GM18519 (cell line): ENCODE measurements around the gene MAP3K14.
"Not testable (repeated sequence)": the region's sequence is repeated elsewhere in the genome, so short reads cannot be mapped to it uniquely, and the experiment has no call there.

Source experiments
- ATAC-seq: cut with Tn5 transposase; IDR thresholded peaks from one replicate; pipeline ENCODE4 v1.9.1; 2021; ENCODE audit warnings: mild to moderate bottlenecking, moderate library complexity; ENCODE audit not compliant: unreplicated experiment, low FRiP score

The MAP3K14 gene

DNA sequence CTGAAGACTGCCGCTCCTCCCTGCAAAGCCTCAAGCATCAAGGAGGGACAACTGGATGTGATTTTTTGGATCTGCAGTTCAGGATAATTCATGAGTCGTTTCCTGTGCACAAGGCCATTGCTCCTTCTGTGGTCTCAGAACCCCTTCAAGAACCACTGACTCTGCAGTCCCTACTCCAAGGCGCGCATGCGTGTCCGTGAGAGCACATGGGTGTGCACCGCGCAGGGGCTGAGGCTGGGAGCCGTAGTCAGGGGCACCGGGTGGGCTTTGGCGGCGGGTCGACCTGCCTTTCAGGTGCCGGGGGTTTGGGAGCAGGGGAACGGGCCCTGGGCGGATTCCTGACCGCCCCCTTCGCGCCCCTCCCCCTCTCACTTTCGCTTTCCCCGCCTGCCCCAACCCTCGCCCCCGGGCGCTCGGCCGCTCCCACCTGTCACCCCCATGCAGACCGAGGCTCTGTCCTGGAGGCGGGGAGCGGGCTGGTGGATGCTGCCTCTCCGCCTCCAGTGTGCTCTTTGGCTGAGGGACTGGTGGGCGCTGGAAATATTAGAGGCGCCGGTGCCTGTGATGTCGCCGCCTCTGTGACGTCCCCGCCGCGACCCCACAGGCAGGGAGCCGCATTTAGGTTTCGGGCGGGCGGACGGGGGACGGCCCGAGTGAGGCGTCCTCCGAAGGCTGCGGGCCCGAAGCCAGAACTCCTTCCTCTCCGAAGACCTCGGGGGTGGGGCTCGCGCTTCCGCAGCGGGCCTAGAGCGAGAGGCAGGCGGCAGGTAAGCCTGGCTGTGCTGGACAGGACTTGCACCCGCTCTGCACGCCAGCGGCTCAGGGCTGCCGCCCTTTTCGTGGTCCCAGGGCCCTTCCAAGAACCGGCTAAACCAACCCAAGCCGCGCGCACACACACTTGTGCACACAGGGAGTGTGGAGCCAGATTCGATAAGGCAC is 55.0 kb downstream of the MAP3K14 start, which contains the start of gene SPATA32:
SPATA32 (minus strand) TSS at position 518 of the 939 bp plus-strand sequence; CDS start at position 440, 78 bp downstream.
- no peak for ATAC-seq

DNA sequence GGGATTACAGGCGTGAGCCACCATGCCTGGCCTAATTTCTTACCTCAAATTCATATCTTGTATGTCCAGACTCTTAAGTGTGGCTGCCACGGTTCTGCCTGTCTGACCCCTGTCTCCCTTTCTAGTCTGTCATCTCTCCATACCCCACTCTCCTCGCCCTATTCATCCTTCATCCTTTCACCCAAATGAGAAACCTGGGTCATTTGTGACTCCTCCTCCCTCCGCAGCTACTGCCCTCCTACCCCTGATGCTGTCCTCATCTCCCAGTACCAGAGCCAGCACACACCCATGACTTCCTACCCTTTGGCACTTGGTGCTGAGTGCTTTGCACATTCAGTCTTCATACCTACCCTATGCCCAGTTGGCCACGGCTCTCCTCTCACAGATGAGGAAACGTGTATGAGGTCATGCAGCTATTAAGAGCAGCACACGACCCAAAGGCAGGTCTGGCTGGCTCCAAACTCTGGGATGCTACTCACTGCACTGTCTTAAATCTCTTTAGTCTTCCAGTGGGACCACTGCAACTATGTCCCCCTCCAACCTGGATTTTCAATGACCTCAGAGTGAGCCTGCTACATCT is 56.5 kb downstream of the MAP3K14 start:
- no peak for ATAC-seq

DNA sequence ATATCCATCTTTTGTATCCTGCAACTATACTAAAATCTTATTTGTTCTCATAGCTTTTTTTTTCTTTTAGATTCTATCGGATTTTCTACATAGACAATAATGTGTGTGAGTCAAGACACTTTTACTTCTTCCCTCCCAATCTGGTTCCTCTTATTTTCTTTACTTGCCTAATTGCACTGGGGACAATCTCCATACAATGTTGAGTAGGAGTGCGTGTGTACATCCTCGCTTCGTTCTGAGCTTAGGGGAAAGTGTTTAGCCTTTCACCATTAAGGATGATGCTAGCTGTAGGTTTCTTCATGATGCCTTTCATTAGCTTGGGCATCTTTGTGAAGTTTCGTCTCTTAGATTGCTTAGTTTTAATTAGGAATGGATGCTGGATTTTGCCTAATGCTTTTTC is 57.8 kb downstream of the MAP3K14 start:
- no peak for ATAC-seq

DNA sequence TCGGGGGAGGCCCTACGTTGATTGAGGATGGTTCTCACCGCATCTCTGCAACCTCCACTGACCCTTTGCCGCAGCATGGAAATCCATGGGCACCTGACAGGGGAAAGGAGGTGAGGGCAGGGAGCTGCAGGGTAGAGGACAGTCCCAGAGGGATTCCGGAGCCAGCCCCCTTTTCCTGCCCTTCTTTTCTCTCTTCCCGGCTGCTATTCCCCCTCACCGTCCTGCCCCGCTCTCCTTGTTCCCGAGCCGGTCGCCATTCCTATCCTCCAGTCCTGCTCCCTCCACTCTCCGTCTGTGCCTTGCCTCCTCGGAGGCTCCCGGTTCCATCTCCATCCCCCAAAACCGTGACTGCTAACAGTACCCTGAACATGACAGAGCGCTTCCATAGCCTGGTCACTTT is 59.7 kb downstream of the MAP3K14 start:
- no peak for ATAC-seq

DNA sequence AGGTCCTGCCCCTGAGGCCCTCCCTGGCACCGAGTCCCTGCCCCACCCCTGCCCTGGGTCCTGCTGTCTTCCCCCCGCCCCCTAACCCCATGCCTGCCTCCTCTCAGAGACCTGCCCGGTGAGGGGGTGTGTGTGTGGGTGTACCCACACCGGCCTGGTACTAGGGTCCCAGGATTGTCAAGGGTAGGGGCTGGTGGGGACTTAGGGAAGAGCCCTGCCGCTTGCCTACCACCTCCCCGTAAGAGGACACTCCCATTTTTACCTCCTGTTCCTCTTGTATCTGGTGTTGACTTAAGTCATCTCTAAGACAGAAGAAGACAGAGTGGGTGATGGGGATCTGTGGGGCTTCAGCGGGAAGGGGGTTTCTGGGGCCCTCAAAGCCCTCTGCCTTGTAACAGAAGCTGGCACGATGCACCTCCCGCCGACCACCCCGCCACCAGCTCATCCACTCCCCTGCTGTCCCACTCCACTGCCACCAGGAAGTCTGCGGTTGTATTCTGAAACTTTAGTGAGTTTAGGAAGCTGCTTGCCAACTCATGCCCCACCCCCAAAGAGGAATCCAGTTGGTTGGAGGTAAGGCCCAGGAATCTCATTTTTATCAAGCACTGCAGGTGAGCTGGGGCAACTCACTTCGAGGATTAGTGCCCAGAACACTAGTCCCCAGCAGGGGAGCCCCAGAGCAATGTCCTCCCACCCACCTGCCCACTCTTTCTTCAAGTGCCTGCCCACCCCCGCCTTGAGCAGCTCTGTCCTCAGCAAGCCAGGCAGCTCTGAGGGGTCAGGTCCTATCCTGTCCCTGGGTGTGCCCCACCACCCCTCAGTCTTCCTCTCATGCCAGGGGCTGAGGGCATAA is 60.5 kb downstream of the MAP3K14 start:
- no peak for ATAC-seq

DNA sequence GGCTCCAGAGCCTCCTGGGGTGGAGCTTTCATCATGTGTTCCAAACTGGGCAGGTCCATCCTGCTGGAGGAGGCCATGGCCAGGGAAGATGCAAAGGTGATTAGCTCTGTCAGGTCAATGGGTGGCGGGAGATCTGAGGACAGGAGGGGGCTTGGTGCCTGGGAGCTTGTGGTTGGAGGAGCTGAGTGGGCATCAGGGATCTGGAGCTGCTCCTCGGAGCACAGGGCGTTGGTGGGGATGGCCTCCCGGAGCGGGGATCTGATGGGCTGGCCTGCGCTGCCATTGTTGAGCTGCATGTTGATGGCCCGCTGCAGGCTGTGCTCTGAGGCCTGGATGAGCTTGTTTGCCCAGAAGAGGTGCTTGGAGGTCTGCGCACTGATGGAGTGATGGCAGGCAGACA is 61.5 kb downstream of the MAP3K14 start:
- ATAC-seq: no peak

DNA sequence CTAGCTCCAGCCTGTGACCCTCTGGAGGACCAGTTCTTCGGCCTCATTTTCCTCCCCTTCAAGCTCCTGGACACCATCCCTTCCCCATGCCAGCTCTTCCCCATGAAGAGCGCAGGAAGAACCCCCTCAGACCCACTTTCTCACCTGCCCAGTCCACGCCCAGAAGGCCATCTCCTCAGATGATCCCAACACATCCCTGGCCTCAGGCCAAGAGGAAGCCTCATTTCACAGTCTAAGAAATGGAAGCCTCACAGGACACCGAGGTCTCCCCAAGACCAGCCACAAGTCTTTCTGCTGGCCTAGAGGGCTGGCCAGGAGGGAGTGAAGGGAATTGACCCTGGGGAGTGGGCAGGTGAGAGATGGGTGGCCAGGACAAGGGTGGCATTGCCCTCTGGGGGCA is 62.9 kb downstream of the MAP3K14 start:
- no peak for ATAC-seq

DNA sequence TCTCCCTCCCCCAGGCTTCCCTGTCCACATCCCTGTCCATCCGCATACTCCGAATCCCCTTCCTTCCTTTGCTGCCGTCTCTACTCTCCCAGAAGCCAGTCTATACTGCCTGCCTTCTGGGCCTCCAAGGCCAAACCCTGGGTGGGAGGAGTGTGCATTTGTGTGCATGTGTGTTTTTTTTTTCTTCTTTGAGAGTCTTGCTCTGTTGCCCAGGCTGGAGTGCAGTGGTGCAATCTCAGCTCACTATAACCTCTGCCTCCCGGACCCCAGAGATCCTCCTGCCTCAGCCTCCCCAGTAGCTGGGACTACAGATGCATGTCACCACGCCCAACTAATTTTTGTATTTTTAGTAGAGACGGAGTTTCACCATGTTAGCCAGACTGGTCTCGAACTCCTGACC is 63.6 kb downstream of the MAP3K14 start:
- not testable (repeated sequence) for ATAC-seq

DNA sequence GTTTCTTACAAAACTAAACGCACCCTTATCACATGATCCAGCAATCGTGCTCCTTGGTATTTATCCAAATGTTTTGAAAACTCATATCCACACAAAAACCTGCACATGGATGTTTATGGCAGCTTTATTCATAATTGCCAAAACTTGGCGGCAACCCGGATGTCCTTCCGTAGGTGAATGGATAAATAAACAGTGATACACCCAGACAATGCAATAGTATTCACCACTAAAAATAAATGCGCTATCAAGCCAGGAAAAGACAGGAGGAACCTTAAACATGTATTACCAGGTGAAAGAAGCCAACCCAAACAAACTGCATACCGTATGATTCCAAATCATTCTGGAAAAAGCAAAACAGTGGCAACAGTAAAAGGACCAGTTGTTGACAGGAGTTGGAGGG is 64.9 kb downstream of the MAP3K14 start:
- no peak for ATAC-seq

DNA sequence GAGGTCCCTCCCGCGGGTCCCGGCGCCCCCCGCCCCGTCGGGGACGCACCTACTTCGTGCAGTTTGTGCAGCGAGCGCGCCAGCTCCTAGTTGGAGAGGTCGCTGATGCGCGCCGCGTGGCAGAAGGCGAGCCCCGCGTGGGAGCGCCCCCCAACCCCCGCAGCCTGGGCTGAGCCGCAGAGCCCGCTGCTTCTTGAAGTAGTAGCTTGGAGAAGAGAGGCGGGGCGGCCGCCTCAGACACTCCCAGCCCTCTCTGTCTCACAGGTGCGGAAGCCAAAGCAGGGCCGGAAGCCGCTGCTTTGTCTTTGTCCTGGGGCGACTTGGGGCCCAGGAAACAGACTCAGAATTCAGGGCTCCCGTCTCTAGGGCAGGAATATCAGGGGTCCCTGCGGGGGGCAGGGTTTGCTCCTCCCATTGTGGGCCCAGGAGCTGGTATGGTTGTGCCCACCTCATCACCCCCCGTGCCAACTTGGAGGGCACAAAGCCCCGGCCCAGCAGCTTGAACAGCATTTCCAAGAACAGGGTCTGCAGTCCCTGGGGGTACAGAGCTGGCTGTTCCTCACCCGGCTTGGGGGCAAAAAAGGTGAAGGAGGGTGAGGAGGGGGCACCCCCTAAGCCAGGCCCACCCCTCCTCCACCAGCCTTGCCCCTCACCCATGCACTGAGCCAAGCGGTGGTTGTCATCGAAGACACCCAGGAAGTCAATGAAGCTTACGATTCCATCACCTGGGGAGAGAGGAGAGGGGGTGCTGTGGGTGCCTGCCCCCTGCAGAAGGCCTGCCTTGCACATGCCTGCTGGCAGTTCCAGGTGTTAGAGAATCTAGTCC is 68.5 kb downstream of the MAP3K14 start:
- ATAC-seq: no peak

DNA sequence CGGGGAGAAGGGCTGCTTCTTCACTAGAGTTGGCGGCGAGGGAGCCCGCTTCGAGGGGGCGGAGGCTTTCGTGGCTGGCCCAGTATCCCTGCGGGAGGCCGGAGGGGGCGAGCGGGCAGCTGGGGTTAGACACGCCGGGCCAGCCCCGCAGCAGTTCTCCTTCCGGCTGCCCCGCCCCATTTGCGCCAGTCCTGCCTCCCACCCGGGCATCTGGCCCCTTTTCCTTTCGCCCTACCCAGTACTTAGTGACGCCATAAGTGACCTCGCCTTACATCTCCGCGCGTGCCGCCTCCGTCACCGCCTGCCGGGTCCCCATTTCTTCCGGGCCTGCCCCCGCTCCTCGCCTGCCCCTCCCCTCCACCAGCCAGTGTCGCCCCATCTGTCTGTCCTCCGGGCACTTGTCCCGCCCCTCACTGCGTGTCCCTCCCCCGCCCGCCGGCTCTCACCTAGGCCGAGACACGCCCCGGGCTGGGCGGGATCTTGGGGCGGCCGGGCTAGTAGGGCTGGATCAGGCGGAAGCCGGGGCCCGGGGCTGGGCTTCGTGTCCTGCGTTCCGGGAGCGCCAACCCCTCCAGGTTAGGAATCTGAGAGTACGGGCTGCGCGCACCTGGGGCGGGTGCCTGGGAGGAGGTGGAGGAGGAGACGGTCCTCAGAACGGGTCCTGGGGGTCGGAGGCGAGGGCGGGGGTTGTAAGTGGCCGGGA is 69.2 kb downstream of the MAP3K14 start:
- no peak for ATAC-seq

DNA sequence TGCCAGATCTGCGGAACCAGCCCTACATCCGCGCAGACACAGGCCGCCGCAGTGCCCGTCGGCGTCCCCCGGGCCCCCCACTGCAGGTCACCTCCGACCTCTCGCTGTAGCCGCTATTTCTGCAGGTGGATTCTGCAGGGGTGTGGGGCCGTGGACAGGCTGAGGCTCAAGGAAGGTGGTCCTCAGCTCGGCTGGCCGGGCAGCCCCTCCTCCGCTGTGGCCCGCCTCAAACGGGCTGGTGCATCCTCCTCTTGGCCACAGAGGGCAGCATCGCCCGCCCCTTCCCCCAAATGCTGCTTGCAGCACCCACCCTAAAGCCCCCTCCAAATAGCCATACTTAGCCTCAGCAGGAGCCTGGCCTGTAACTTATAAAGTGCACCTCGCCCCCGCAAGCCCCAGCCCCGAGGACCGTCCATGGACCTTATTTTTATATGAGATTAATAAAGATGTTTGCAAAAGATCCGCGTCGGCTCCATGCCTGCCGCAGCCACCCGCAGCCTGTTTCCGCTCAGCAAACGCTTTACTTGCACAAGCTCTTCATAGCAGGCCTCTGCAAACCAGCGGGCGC is 69.9 kb downstream of the MAP3K14 start:
- ATAC-seq: no peak

DNA sequence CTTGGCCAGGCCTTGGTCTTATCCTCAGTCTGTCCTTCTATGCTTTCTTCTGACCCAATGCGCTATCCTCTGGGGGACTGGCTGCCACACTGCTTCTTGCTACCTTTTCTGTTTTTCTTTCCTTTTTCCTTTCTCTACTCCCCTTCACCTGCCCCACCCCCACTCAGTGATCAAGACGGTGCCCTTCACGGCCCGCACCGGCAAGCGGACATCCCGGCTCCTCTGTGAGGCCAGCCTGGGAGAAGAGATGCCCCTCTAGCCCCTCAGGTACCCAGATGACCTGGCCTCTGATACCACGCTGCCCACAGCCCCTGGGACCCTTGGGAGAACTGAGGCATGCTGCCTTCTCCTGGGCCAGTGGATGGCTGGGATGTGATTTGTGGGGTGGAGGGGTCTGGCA is 70.5 kb downstream of the MAP3K14 start:
- ATAC-seq: no peak

DNA sequence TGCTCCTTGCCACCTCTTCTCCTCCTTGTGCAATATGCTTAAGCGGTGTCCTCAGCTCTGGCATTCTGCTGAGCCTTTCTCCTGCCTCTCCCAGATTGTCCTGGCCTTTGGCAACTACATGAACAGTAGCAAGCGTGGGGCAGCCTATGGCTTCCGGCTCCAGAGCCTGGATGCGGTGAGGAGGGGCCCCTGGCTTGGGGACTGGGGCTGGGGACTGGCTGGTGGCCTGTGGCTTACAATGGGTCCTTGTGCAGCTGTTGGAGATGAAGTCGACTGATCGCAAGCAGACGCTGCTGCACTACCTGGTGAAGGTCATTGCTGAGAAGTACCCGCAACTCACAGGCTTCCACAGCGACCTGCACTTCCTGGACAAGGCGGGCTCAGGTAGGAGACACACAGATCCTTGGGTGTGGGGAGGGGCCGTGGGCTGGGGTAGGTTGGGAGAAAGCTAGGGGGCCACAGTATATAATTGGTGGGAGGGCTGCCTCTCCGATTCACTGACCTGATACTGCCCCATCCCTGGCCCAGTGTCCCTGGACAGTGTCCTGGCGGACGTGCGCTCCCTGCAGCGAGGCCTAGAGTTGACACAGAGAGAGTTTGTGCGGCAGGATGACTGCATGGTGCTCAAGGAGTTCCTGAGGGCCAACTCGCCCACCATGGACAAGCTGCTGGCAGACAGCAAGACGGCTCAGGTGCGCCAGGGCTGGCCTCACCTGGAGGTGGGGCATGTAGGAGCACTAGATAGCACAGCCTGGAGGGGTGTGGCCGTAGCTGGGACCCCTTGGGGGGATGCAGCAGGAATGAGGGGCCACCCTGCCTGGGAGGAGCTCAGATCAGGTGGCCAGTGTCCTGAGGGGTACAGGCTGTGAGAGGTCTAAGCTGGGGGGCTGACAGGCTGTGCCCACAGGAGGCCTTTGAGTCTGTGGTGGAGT is 71.8 kb downstream of the MAP3K14 start:
- no peak for ATAC-seq

DNA sequence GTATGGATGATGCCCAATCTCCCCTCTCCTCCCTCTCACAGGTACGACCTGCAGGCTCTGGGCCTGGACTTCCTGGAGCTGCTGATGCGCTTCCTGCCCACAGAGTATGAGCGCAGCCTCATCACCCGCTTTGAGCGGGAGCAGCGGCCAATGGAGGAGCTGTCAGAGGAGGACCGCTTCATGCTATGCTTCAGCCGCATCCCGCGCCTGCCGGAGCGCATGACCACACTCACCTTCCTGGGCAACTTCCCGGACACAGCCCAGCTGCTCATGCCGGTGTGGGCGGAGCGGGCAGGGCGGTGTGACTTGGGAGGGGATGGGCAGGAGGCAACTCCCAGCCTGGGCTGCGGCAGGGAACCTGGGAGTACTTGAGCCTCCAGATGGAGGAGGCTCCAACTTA is 73.1 kb downstream of the MAP3K14 start:
- no peak for ATAC-seq

DNA sequence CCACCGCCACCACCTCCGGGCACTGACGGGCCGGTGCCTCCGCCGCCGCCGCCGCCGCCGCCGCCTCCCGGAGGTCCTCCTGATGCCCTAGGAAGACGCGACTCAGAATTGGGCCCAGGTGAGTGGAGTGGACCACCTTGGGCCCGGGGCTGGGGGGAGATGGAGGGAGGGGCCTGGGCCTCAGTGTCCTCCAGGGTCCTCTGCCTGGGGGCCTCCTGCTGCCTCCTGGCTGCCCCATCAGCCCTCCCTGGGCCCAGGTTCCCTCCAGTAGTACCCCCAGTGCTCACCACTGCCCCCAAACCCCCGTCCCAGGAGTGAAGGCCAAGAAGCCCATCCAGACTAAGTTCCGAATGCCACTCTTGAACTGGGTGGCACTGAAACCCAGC is 74.8 kb downstream of the MAP3K14 start:
- no peak for ATAC-seq

DNA sequence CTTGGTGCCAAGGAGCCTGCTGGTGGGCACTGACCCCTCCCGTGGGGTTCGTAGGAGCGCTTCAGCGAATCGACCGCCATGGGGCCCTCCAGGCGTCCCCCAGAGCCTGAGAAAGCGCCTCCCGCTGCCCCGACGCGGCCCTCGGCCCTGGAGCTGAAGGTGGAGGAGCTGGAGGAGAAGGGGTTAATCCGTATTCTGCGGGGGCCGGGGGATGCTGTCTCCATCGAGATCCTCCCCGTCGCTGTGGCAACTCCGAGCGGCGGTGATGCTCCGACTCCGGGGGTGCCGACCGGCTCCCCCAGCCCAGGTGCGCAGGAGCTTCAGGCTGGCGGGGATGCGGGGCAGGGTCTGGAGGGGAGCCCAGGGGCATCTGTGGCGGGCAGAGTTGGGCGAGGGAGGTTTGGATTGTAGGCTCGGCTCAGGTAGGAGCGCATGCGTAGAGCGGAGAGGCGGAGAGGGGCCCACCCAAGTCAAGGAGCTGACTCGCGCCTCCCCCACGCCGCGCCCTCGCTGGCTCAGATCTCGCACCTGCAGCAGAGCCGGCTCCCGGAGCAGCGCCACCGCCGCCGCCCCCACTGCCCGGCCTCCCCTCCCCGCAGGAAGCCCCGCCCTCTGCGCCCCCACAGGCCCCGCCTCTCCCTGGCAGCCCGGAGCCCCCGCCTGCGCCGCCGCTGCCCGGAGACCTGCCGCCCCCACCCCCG is 75.3 kb downstream of the MAP3K14 start:
- no peak for ATAC-seq

DNA sequence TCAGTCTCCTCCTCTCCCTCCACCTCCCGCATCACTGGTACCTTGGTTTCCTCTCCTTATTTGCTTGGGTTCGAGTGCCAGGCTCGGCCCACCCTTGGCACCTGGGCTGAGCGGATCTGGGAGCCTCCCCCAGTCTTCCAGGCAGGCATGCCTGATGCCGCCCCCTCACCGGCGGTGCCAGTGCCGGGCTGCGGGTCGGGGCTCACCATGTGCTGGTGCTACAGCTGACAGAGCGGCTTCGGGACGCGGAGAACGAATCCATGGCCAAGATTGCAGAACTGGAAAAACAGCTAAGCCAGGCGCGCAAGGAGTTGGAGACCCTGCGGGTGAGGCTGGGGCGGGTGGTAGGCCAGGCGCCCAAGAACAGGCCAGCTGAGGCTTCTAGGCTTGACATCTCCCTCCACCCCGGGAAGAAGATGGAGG is 75.9 kb downstream of the MAP3K14 start:
- no peak for ATAC-seq
